ENCODE results near the gene UBXN11.

UBXN11 gene

DNA sequence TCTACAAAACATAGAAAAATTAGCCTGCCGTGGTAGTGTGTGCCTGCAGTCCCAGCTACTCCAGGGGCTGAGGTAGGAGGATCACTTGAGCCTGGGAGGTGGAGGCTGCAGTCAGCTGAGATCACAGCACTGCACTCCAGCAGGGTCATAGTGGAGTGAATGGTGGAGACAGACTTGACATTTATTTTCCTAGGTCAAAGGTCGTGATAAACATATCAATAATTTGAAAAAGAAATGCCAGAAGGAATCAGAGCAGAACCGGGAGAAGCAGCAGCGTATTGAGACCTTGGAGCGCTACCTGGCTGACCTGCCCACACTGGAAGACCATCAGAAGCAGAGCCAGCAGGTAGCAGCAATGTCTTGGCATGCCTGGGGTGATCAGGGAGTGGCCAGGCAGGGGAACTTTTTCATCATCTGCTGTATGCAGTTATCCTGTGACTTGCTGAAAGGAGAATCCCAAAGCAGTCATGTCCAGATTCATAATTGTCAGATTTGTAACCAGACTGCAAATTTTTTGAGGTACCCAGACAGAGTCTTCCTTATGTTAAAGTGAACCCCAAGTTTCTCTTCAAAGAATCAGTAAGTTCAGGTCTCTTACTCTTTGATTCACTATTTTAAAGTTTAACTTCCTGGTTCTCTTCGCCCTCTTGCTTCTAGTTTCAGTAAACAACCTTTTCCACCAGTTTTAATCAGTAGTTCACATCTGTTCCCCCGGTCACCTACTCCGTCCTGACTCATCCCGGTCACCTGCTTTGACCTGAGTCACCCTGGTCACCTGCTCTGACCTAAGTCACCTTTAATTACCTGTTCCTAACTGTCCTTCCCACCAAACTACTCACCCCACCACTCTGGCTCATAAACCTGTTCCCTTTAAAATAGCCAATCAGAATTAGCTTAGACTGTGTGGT is 37.9 kb downstream of the UBXN11 start:
- Histone ChIP-seq H3K27me3 (ENCODE audit: control insufficient read depth, insufficient read depth, low read length, poor library complexity, severe bottlenecking) (no peaks in the 10 kb centered on the region), H3K4me1 (ENCODE audit: control insufficient read depth, insufficient read depth, low read length) (no peaks in the 10 kb centered on the region), H3K9me3 (ENCODE audit: control insufficient read depth, low read length) (no peaks in the 10 kb centered on the region), H3K36me3 (ENCODE audit: control insufficient read depth, insufficient read depth, low read length) (peaks cover 70% of the 10 kb centered on the region), H3K4me3 (ENCODE audit: insufficient read depth, low read depth, low read length) (no peak overlapping the region), H3K27ac (ENCODE audit: insufficient read depth, low read depth, low read length, poor library complexity, severe bottlenecking) (no peak overlapping the region)
- 95 to 96% methylated on average over 9 of the region's 9 CpGs for WGBS, 2 experiments

- Histone ChIP-seq H3K4me3 (ENCODE audit: insufficient read depth, low read depth, low read length) (no peak overlapping the region), H3K9me3 (ENCODE audit: control insufficient read depth, low read length) (no peaks in the 10 kb centered on the region), H3K27ac (ENCODE audit: insufficient read depth, low read depth, low read length, poor library complexity, severe bottlenecking) (no peak overlapping the region), H3K4me1 (ENCODE audit: control insufficient read depth, insufficient read depth, low read length) (no peaks in the 10 kb centered on the region), H3K27me3 (ENCODE audit: control insufficient read depth, insufficient read depth, low read length, poor library complexity, severe bottlenecking) (no peaks in the 10 kb centered on the region), H3K36me3 (ENCODE audit: control insufficient read depth, insufficient read depth, low read length) (peaks cover 71% of the 10 kb centered on the region)
- WGBS, 2 experiments: 100% methylated on average over 1 of the region's 1 CpG
These were observed 41.0 kb downstream of the UBXN11 start for GRCh38 chr1:26265405-26265804.

DNA sequence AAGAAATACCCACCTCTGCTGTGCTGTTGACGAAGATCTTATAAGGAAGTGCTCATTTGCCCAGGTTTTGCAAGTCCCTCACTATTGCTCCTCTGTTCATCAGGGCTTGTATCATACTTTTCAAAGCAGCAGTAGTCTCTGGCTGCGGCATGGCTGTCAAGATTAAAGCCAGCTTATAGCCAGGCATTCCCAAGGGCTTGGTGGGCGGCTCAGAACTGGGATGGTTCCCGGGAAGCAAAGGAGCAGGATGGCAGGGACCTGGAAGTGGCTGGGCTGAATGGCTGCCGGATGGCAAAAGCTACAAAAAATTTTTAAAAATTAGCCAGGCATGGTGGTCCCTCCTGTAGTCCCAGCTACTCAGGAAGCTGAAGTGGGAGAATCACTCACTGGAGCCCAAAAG is 43.2 kb downstream of the UBXN11 start:
- Histone ChIP-seq H3K36me3 (ENCODE audit: control insufficient read depth, insufficient read depth, low read length) (peaks cover 68% of the 10 kb centered on the region), H3K4me1 (ENCODE audit: control insufficient read depth, insufficient read depth, low read length) (no peaks in the 10 kb centered on the region), H3K27ac (ENCODE audit: insufficient read depth, low read depth, low read length, poor library complexity, severe bottlenecking) (no peak overlapping the region), H3K9me3 (ENCODE audit: control insufficient read depth, low read length) (no peaks in the 10 kb centered on the region), H3K27me3 (ENCODE audit: control insufficient read depth, insufficient read depth, low read length, poor library complexity, severe bottlenecking) (no peaks in the 10 kb centered on the region), H3K4me3 (ENCODE audit: insufficient read depth, low read depth, low read length) (no peak overlapping the region)
- 94% methylated on average over 5 of the region's 5 CpGs for WGBS, 2 experiments

GRCh38 chr1:26259578-26259977 is 46.9 kb downstream of the UBXN11 start:
- H3K4me3 ChIP-seq (ENCODE audit: insufficient read depth, low read depth, low read length): no peak overlapping the region
- 95 to 96% methylated on average over 5 of the region's 5 CpGs for WGBS, 2 experiments

GRCh38 chr1:26259005-26259404 is 47.4 kb downstream of the UBXN11 start:
- H3K9me3 ChIP-seq (ENCODE audit: control insufficient read depth, low read length): no peaks in the 10 kb centered on the region
- peaks cover 64% of the 10 kb centered on the region for H3K36me3 ChIP-seq (ENCODE audit: control insufficient read depth, insufficient read depth, low read length)
- 93% methylated on average over 2 of the region's 2 CpGs for WGBS, 2 experiments
- H3K27ac ChIP-seq (ENCODE audit: insufficient read depth, low read depth, low read length, poor library complexity, severe bottlenecking): no peak overlapping the region
- H3K27me3 ChIP-seq (ENCODE audit: control insufficient read depth, insufficient read depth, low read length, poor library complexity, severe bottlenecking): no peaks in the 10 kb centered on the region
- no peaks in the 10 kb centered on the region for H3K4me1 ChIP-seq (ENCODE audit: control insufficient read depth, insufficient read depth, low read length)
- H3K4me3 ChIP-seq (ENCODE audit: insufficient read depth, low read depth, low read length): no peak overlapping the region

More at GRCh38 chr1:26259578-26259977, 46.9 kb downstream of the UBXN11 start:
- Histone ChIP-seq H3K36me3 (ENCODE audit: control insufficient read depth, insufficient read depth, low read length) (peaks cover 64% of the 10 kb centered on the region), H3K4me1 (ENCODE audit: control insufficient read depth, insufficient read depth, low read length) (no peaks in the 10 kb centered on the region), H3K27me3 (ENCODE audit: control insufficient read depth, insufficient read depth, low read length, poor library complexity, severe bottlenecking) (no peaks in the 10 kb centered on the region), H3K27ac (ENCODE audit: insufficient read depth, low read depth, low read length, poor library complexity, severe bottlenecking) (no peak overlapping the region), H3K9me3 (ENCODE audit: control insufficient read depth, low read length) (no peaks in the 10 kb centered on the region)

DNA sequence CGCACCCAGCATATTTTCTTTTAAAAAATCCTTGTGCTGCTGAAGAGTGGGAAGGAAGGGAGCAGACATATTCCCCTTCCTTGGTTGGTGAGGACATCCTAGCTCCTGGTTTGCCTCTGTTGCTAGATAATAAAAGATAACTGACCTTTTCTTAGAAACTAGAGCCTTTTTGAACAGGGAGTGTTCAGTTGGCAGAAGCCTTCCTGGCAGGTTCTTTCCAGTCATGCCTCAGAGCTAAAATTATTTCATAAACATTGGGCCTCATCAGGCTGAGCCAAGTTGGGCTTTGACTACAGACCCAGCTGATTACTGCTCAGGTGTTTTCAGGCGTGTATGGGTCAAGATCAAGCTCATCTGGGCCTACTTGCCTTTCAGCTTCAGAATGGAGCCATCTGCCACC is 49.2 kb downstream of the UBXN11 start:
- Histone ChIP-seq H3K27ac (ENCODE audit: insufficient read depth, low read depth, low read length, poor library complexity, severe bottlenecking) (no peak overlapping the region), H3K27me3 (ENCODE audit: control insufficient read depth, insufficient read depth, low read length, poor library complexity, severe bottlenecking) (no peaks in the 10 kb centered on the region), H3K36me3 (ENCODE audit: control insufficient read depth, insufficient read depth, low read length) (peaks cover 51% of the 10 kb centered on the region), H3K4me1 (ENCODE audit: control insufficient read depth, insufficient read depth, low read length) (no peaks in the 10 kb centered on the region), H3K4me3 (ENCODE audit: insufficient read depth, low read depth, low read length) (no peak overlapping the region), H3K9me3 (ENCODE audit: control insufficient read depth, low read length) (no peaks in the 10 kb centered on the region)
- 96 to 97% methylated on average over 2 of the region's 2 CpGs for WGBS, 2 experiments

GRCh38 chr1:26254404-26254803 is 52.0 kb downstream of the UBXN11 start:
- no peak overlapping the region for H3K27ac ChIP-seq (ENCODE audit: insufficient read depth, low read depth, low read length, poor library complexity, severe bottlenecking)
- H3K9me3 ChIP-seq (ENCODE audit: control insufficient read depth, low read length): peaks cover 3% of the 10 kb centered on the region
- no peaks in the 10 kb centered on the region for H3K4me1 ChIP-seq (ENCODE audit: control insufficient read depth, insufficient read depth, low read length)
- H3K27me3 ChIP-seq (ENCODE audit: control insufficient read depth, insufficient read depth, low read length, poor library complexity, severe bottlenecking): no peaks in the 10 kb centered on the region
- H3K36me3 ChIP-seq (ENCODE audit: control insufficient read depth, insufficient read depth, low read length): peaks cover 36% of the 10 kb centered on the region
- 93 to 98% methylated on average over 3 of the region's 3 CpGs for WGBS, 2 experiments
- H3K4me3 ChIP-seq (ENCODE audit: insufficient read depth, low read depth, low read length): no peak overlapping the region

DNA sequence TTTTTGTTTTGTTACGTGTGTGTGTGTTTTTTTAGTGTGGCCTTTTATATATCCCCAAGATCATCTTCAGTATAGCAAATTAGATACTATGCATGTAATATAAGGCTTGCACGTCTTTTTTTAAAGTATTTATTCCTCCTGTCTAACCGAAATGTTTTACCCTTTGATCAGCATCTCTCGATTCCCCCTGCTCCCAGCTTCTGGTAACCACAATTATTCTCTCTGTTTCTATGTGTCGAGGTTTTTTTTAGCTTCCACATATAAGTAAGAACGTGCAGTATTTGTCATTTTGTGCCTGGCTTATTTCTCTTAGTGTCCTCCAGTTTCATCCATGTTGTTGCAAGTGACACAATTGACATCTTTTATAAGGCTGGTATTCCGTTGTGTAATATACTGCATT is 53.7 kb downstream of the UBXN11 start:
- Histone ChIP-seq H3K9me3 (ENCODE audit: control insufficient read depth, low read length) (peaks cover 3% of the 10 kb centered on the region), H3K4me3 (ENCODE audit: insufficient read depth, low read depth, low read length) (no peak overlapping the region), H3K27ac (ENCODE audit: insufficient read depth, low read depth, low read length, poor library complexity, severe bottlenecking) (no peak overlapping the region), H3K36me3 (ENCODE audit: control insufficient read depth, insufficient read depth, low read length) (peaks cover 27% of the 10 kb centered on the region), H3K27me3 (ENCODE audit: control insufficient read depth, insufficient read depth, low read length, poor library complexity, severe bottlenecking) (no peaks in the 10 kb centered on the region), H3K4me1 (ENCODE audit: control insufficient read depth, insufficient read depth, low read length) (no peaks in the 10 kb centered on the region)
- WGBS, 2 experiments: 84 to 97% methylated on average over 6 to 7 of the region's 7 CpGs

DNA sequence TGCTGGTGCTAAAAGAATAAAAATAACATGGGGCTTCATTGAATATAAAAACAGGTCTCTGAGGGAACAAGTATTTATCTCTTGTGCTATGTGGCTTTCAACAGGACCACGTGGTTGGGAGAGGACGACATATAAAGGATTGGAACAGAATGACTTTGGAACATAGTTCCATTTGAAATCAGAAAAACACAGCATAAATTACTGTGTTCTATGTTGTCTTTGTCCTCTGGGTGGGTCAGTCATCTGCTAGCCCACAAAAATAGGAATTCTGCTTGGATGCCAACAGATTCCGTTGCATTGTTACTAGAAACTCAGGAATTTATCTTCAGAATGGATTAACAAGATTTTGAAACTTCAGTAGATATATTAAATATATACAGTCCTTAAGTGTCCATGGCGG is 66.5 kb downstream of the UBXN11 start:
- Histone ChIP-seq H3K27ac (ENCODE audit: insufficient read depth, low read depth, low read length, poor library complexity, severe bottlenecking) (no peak overlapping the region), H3K36me3 (ENCODE audit: control insufficient read depth, insufficient read depth, low read length) (peaks cover 6% of the 10 kb centered on the region), H3K27me3 (ENCODE audit: control insufficient read depth, insufficient read depth, low read length, poor library complexity, severe bottlenecking) (no peaks in the 10 kb centered on the region), H3K4me3 (ENCODE audit: insufficient read depth, low read depth, low read length) (no peak overlapping the region), H3K4me1 (ENCODE audit: control insufficient read depth, insufficient read depth, low read length) (peaks cover 3% of the 10 kb centered on the region), H3K9me3 (ENCODE audit: control insufficient read depth, low read length) (no peaks in the 10 kb centered on the region)
- WGBS, 2 experiments: 93 to 98% methylated on average over 3 to 4 of the region's 4 CpGs

GRCh38 chr1:26237230-26237966 is 69.0 kb downstream of the UBXN11 start:
- Histone ChIP-seq H3K9me3 (ENCODE audit: control insufficient read depth, low read length) (no peaks in the 10 kb centered on the region), H3K36me3 (ENCODE audit: control insufficient read depth, insufficient read depth, low read length) (no peaks in the 10 kb centered on the region), H3K27ac (ENCODE audit: insufficient read depth, low read depth, low read length, poor library complexity, severe bottlenecking) (no peak overlapping the region), H3K4me1 (ENCODE audit: control insufficient read depth, insufficient read depth, low read length) (peaks cover 3% of the 10 kb centered on the region), H3K27me3 (ENCODE audit: control insufficient read depth, insufficient read depth, low read length, poor library complexity, severe bottlenecking) (peaks cover 1% of the 10 kb centered on the region), H3K4me3 (ENCODE audit: insufficient read depth, low read depth, low read length) (no peak overlapping the region)
- 92 to 93% methylated on average over 6 of the region's 6 CpGs for WGBS, 2 experiments

Measured in ectodermal cell (in vitro differentiated cells).